ENCODE measurements around the gene CYSTM1. TPM values are rescaled to one million over a fixed set of nuclear protein-coding genes. Genes with fewer than 3 reads are reported as not detected.
A peak's percentile ranks its signal among the peaks of the same experiment; 100 is the strongest.
"Not testable (repeated sequence)": the region's sequence is repeated elsewhere in the genome, so short reads cannot be mapped to it uniquely, and the experiment has no call there.

The CYSTM1 gene
- total RNA-seq, 1 donor from 2014 or later = 17.2 TPM

DNA sequence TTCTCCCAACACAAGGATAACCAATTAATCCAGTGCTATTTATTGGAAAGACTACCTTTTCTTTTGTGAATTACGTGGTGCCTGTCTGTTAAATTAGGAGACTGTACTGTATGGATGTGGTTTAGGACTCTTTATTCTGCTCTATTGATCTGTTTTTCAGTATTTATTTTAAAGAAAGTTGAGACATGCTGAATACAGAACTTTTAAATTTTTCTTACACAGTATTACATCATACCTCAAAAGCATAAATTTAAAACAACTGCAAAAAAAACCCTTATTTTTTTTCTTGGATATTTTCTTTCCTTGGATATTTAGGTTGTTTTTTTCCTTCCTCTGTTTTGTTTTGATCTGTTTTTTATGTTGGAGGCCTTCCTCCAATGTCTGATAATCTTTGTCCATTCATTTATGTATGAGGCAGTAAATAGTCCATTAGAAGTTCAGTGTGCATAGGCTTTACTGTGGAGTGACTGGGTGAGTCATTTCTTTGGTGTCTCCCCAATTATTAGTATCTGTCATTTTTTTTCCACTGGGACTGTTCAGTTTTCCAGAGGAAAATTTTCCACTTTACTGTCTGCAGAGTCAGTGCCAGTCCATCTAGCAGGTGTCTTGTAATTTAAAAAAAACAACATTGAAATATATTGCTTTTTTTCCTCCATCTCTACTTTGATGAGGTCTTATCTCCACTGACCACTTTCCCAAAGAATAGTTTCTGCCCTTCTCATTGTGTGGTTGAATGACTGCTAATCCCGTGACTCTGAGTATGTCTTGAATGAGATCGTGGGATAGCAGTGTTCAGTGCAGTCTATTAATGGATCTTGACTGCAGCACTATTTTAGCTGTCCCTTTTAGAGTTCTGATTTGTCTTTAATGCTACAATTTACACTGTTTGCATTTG lies 15.2 kb downstream of the CYSTM1 start:
- peaks cover 6% of the 10 kb centered on the region for H3K27me3 Mint-ChIP-seq (ENCODE audit: insufficient read depth)
- no peak overlapping the region for H3K27ac Mint-ChIP-seq
- H3K4me3 Mint-ChIP-seq = no peak overlapping the region
- DNase-seq (ENCODE audit: low spot score) = no peak
- no peaks in the 10 kb centered on the region for H3K36me3 Mint-ChIP-seq (ENCODE audit: low read depth)
- H3K9me3 Mint-ChIP-seq = no peaks in the 10 kb centered on the region
- intact Hi-C loops (cut with micrococcal nuclease) = no loop called here
- H3K4me1 Mint-ChIP-seq (ENCODE audit: low read depth) = no peaks in the 10 kb centered on the region

DNA sequence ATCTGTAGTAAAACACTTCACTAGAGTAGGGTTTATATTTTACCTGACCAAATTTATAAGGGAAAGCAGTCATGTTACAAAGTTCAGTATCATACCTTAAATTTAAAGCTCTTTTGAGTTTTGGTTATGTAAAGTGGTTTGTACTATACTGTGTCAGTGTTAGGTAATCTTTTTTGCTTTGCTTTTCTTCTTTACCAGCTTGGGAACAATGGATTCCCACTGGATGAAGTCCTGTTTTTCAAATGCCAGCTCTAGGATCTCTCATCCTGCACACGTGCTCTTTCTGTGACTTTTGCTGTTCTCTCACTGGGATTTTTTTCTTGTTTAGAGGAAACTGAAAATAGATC lies 15.9 kb downstream of the CYSTM1 start:
- H3K27ac Mint-ChIP-seq = no peak overlapping the region
- H3K9me3 Mint-ChIP-seq = no peaks in the 10 kb centered on the region
- no peaks in the 10 kb centered on the region for H3K4me1 Mint-ChIP-seq (ENCODE audit: low read depth)
- no peak overlapping the region for H3K4me3 Mint-ChIP-seq
- intact Hi-C loops (cut with micrococcal nuclease) = no loop called here
- no peak for DNase-seq (ENCODE audit: low spot score)
- no peaks in the 10 kb centered on the region for H3K36me3 Mint-ChIP-seq (ENCODE audit: low read depth)
- H3K27me3 Mint-ChIP-seq (ENCODE audit: insufficient read depth) = peaks cover 6% of the 10 kb centered on the region

DNA sequence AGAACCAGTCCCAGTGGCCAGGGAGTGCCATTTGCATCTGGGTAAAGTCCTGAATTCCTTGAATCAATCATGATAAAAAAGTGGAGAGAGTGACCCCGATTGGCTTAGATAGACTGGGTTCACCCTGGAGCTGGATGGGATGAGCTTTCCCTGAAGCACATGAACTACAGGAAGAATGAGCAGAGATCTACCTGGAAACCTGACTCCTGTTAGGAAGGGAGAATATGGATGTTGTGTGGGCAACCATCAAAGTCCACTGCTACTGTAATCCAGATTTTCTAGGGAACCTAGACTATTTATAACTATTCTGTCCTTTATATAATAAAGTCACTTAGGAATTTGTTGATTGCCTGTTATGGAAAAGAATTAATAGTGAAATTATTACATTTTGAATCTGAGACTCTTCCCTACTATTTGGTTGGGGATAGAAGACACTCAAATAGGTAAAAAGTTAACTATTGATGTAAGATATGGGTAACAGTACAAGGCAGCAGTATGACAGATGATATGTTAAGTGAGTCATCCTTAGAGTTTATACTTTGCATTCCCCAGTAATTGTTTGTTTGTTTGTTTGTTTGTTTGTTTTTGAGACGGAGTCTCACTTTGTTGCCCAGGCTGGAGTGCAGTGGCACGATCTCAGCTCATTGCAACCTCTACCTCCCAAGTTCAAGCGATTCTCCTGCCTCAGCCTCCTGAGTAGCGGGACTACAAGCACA lies 17.9 kb downstream of the CYSTM1 start:
- no peak for DNase-seq (ENCODE audit: low spot score)
- Mint-ChIP-seq H3K27me3 (ENCODE audit: insufficient read depth) (peaks cover 4% of the 10 kb centered on the region), H3K4me3 (no peak overlapping the region), H3K4me1 (ENCODE audit: low read depth) (no peaks in the 10 kb centered on the region), H3K36me3 (ENCODE audit: low read depth) (no peaks in the 10 kb centered on the region), H3K9me3 (no peaks in the 10 kb centered on the region), H3K27ac (no peak overlapping the region)
- intact Hi-C loops (cut with micrococcal nuclease) = no loop called here

- Mint-ChIP-seq H3K27me3 (ENCODE audit: insufficient read depth) (peaks cover 4% of the 10 kb centered on the region), H3K27ac (no peak overlapping the region), H3K4me3 (no peak overlapping the region), H3K4me1 (ENCODE audit: low read depth) (no peaks in the 10 kb centered on the region), H3K36me3 (ENCODE audit: low read depth) (no peaks in the 10 kb centered on the region), H3K9me3 (no peaks in the 10 kb centered on the region)
- DNase-seq (ENCODE audit: low spot score) = no peak
- intact Hi-C loops (cut with micrococcal nuclease) = no loop called here
These were observed 19.7 kb downstream of the CYSTM1 start for GRCh38 chr5:140194662-140195061.

GRCh38 chr5:140196115-140196814 lies 21.3 kb downstream of the CYSTM1 start:
- H3K9me3 Mint-ChIP-seq = no peaks in the 10 kb centered on the region
- H3K36me3 Mint-ChIP-seq (ENCODE audit: low read depth) = no peaks in the 10 kb centered on the region
- no peak overlapping the region for H3K4me3 Mint-ChIP-seq
- H3K4me1 Mint-ChIP-seq (ENCODE audit: low read depth) = no peaks in the 10 kb centered on the region
- intact Hi-C loops (cut with micrococcal nuclease) = no loop called here
- H3K27ac Mint-ChIP-seq = no peak overlapping the region
- peaks cover 2% of the 10 kb centered on the region for H3K27me3 Mint-ChIP-seq (ENCODE audit: insufficient read depth)
- no peak for DNase-seq (ENCODE audit: low spot score)

DNA sequence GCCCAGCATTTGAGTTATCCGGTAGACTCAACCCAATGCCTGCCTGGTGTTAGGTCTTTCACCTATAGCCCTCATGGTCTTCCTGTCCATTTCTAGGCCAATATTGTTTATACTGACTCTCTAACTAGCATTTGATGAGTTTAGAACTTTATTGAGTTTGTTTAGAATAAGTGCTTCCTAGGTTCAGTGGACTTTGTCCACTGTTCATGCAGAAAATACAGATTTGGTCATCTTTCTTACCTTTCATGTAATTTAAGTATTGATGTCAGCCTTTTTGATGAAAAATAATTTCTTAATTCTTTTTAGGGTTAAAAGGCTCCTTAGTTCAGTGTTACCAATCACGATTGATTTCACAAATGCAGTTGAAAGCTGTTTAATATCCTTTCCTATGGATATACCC lies 22.0 kb downstream of the CYSTM1 start:
- Mint-ChIP-seq H3K36me3 (ENCODE audit: low read depth) (no peaks in the 10 kb centered on the region), H3K27me3 (ENCODE audit: insufficient read depth) (peaks cover 3% of the 10 kb centered on the region), H3K4me1 (ENCODE audit: low read depth) (no peaks in the 10 kb centered on the region), H3K9me3 (no peaks in the 10 kb centered on the region), H3K4me3 (no peak overlapping the region), H3K27ac (no peak overlapping the region)
- intact Hi-C loops (cut with micrococcal nuclease) = no loop called here
- DNase-seq (ENCODE audit: low spot score) = no peak

GRCh38 chr5:140198915-140199314 lies 23.9 kb downstream of the CYSTM1 start:
- intact Hi-C loops (cut with micrococcal nuclease); H3K27ac Mint-ChIP-seq; H3K4me3 Mint-ChIP-seq; H3K27me3 Mint-ChIP-seq (ENCODE audit: insufficient read depth); H3K36me3 Mint-ChIP-seq (ENCODE audit: low read depth); H3K4me1 Mint-ChIP-seq (ENCODE audit: low read depth); DNase-seq (ENCODE audit: low spot score); H3K9me3 Mint-ChIP-seq: not testable (repeated sequence)

DNA sequence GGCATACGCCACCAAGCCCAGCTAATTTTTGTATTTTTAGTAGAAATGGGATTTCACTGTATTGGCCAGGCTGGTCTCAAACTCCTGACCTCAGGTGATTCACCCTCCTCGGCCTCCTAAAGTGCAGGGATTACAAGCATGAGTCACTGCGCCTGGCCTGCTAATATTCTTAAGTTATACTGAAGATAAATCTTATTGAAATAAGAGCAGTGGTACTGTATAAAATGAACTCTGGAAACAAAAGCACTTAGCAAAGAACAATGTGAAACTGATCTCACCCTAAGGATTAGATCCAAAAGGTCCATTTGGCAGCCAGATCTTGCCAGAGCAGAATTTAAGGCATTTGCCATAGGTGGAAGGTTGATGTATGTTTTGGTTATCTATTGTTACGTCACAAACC lies 27.1 kb downstream of the CYSTM1 start:
- H3K27ac Mint-ChIP-seq = no peak overlapping the region
- no peak for DNase-seq (ENCODE audit: low spot score)
- intact Hi-C loops (cut with micrococcal nuclease) = no loop called here
- peaks cover 6% of the 10 kb centered on the region for H3K27me3 Mint-ChIP-seq (ENCODE audit: insufficient read depth)
- no peak overlapping the region for H3K4me3 Mint-ChIP-seq
- H3K36me3 Mint-ChIP-seq (ENCODE audit: low read depth) = no peaks in the 10 kb centered on the region
- H3K4me1 Mint-ChIP-seq (ENCODE audit: low read depth) = peaks cover 4% of the 10 kb centered on the region
- no peaks in the 10 kb centered on the region for H3K9me3 Mint-ChIP-seq

- Mint-ChIP-seq H3K27me3 (ENCODE audit: insufficient read depth) (peaks cover 6% of the 10 kb centered on the region), H3K27ac (no peak overlapping the region), H3K4me3 (no peak overlapping the region), H3K9me3 (no peaks in the 10 kb centered on the region), H3K36me3 (ENCODE audit: low read depth) (no peaks in the 10 kb centered on the region), H3K4me1 (ENCODE audit: low read depth) (peaks cover 9% of the 10 kb centered on the region)
- intact Hi-C loops (cut with micrococcal nuclease) = no loop called here
- no peak for DNase-seq (ENCODE audit: low spot score)
These were observed 27.6 kb downstream of the CYSTM1 start for GRCh38 chr5:140202610-140203009.

DNA sequence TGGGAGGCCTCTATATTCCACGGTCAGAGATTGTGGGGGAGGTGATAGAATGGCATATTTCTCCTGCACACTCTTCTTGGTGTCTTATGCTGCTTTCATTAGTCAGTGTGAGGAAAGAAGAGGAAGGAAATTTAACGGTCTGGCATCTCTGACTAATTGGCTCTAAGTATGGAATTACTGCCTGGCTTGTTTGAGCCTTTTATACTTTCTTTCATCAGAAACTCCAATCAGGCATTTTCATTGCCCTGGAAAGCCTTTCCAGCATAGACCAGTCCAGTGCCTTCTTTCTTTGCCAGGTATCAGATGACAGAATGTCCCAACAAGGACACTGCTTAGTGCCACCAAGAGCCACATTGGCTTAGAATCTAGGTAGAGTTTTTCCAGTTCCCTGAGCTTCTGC lies 30.2 kb downstream of the CYSTM1 start:
- Mint-ChIP-seq H3K4me1 (ENCODE audit: low read depth) (peaks cover 16% of the 10 kb centered on the region), H3K27ac (no peak overlapping the region), H3K4me3 (no peak overlapping the region), H3K9me3 (peaks cover 7% of the 10 kb centered on the region), H3K36me3 (ENCODE audit: low read depth) (peaks cover 5% of the 10 kb centered on the region), H3K27me3 (ENCODE audit: insufficient read depth) (peaks cover 6% of the 10 kb centered on the region)
- DNase-seq (ENCODE audit: low spot score) = no peak
- intact Hi-C loops (cut with micrococcal nuclease) = no loop called here

DNA sequence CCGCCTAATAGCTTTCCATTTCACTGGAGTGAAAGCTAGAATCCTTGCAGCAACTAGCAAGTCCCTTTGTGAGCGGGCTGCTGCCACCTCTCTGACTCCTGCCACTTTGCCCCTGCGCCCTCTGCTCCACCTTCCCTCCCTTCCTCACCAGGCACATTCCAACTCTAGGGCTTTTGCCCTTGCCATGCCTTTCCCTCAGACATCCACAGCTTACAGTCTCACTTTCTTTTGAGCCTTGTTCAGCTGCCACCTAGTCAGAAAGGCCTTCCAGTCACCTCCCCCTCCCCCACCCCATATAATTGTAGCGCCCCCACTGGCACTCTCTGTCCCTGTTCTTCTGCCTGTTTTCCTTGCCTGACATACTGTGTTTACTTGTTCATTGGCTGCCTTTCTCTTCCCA lies 31.0 kb downstream of the CYSTM1 start:
- H3K36me3 Mint-ChIP-seq (ENCODE audit: low read depth) = peaks cover 5% of the 10 kb centered on the region
- peaks cover 16% of the 10 kb centered on the region for H3K4me1 Mint-ChIP-seq (ENCODE audit: low read depth)
- no peak overlapping the region for H3K27ac Mint-ChIP-seq
- H3K9me3 Mint-ChIP-seq = peaks cover 7% of the 10 kb centered on the region
- H3K27me3 Mint-ChIP-seq (ENCODE audit: insufficient read depth) = peaks cover 6% of the 10 kb centered on the region
- H3K4me3 Mint-ChIP-seq = no peak overlapping the region
- no peak for DNase-seq (ENCODE audit: low spot score)
- intact Hi-C loops (cut with micrococcal nuclease) = no loop called here

DNA sequence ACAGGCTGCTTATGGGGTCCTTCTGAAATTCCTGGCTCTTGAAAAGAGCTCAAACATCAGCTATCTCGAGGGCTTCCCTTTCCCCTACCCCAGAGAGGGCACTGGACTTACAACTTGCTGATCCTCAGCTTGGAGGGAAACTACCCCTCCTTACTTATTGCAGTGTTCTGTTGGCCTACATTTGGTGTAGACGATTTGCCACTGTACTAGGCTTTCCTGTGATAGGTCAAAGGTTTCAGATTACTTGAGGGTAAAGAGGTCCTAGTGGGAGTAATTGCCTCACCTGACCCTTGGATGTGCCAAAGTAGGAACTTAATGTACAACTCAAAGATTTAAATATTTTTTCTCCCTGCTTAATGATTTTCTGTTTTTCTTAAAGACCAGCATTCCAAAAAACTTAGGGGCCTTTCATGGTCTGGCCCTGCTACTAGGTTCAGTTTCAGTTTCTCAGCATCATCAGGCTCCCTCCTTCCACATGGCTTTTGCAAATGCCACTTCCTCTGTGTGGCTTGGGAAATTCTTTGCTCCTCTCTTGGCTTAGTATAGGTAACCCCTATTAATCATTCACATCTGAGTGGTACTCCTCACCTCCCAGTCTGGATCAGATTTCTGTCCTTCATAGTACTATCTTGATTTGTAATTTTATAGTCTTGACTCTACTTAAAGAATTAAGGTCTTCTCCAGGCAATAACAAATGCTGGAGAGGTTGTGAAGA lies 32.4 kb downstream of the CYSTM1 start:
- peaks cover 16% of the 10 kb centered on the region for H3K4me1 Mint-ChIP-seq (ENCODE audit: low read depth)
- peaks cover 4% of the 10 kb centered on the region for H3K27me3 Mint-ChIP-seq (ENCODE audit: insufficient read depth)
- H3K36me3 Mint-ChIP-seq (ENCODE audit: low read depth) = peaks cover 5% of the 10 kb centered on the region
- intact Hi-C loops (cut with micrococcal nuclease) = no loop called here
- no peak for DNase-seq (ENCODE audit: low spot score)
- peaks cover 7% of the 10 kb centered on the region for H3K9me3 Mint-ChIP-seq
- H3K4me3 Mint-ChIP-seq = no peak overlapping the region
- H3K27ac Mint-ChIP-seq = peak overlapping the region; percentile 35
